Measurements from ENCODE around the gene OSCP1. TPM values are rescaled to one million over a fixed set of nuclear protein-coding genes. Genes with fewer than 3 reads are reported as not detected.

The OSCP1 gene
- total RNA-seq, 2 experiments from 2014 or later = 2.3 to 2.7 TPM

DNA sequence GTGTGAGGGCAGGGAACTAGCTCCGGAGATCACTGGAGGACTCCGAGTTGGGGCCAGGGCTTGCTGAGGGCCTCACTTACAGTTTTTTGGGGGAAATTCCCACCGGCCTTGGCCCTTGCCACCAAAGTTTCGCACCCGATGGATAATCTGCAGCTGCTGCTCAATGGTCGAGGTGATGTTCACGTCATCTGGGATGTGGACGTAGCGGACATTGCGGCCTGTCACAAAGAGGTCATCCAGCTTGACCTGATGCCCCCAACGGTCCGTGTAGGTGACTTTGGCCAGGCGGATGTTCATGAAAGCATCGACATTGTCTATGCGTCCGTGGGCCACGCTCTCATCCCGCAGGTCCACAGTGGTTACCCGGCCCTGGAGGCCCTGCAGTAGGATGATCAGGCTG lies 56.6 kb downstream of the OSCP1 start:
- CTCF ChIA-PET = no interaction called here
- POLR2A ChIA-PET = interaction anchor here (0.6 kb wide), 1 partner anchor 1269 kb away, joined by 5 read pairs; no protein-coding TSS in a partner anchor

DNA sequence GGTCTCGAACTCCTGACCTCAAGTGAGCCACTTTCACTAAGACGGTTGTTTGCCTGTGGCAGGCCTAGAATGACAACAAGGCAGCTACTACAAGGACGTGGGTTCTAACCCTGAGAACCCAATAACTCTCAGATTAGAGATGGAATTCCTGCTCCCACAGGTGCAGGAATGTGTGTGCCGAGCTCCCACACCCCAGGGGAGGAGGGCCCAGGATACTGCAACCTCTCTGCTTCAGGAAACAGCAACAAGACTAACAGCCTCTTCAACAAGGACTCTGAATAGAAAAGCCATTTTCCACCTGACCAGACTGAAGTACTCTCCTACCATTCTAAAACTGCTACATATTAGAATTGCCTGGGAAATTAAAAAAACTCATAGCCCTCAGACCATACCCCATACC lies 57.4 kb downstream of the OSCP1 start:
- CTCF ChIA-PET = no interaction called here
- POLR2A ChIA-PET = interaction anchor here (0.6 kb wide), 1 partner anchor 1268 kb away, joined by 5 read pairs; no protein-coding TSS in a partner anchor

DNA sequence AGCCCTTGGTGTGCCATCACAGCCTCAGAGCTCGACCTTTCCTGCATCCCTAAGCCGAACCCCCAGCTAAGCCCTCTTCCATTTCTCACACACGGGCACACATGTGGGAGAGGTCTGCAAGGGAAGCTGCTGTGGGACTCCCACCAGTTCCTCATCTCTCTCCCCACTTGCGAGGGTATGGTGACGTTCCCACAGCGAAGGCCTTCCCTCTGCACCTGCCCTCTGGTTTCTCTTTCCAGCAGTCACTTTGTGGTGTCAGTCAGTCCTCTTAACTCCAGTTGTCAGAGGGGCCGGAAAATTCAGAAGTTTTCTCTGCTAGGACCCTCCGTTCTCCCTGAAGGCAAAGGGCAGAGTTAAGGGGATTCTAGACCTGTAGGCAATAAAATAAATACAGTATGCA lies 59.0 kb downstream of the OSCP1 start:
- ChIA-PET POLR2A (no interaction called here), CTCF (interaction anchor here (0.6 to 1.3 kb wide), 2 partner anchors 68 to 109 kb away, joined by 3 to 4 read pairs; partner anchors contain the start of gene EVA1B)

DNA sequence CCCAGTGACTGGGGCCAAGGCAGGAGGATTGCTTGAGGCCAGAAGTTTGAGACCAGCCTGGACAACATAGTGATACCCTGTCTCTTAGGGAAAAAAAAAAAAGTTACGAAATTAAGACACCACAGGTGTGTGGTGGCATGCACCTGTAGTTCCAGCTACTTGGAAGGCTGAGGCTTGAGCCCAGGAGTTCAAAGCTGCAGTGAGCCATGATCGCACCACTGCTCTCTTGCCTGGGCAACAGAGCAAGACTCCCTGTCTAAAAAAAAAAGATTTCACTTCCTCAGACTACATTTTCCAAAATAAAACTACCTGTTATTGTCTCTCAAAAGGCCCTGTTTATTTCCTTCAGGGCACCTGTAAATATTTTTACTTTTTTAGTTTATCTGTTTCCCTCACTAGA lies 59.8 kb downstream of the OSCP1 start:
- POLR2A ChIA-PET = no interaction called here
- CTCF ChIA-PET = interaction anchor here (1.3 to 1.6 kb wide), 2 partner anchors 11 to 67 kb away, joined by 4 to 5 read pairs; partner anchors contain the start of gene EVA1B

DNA sequence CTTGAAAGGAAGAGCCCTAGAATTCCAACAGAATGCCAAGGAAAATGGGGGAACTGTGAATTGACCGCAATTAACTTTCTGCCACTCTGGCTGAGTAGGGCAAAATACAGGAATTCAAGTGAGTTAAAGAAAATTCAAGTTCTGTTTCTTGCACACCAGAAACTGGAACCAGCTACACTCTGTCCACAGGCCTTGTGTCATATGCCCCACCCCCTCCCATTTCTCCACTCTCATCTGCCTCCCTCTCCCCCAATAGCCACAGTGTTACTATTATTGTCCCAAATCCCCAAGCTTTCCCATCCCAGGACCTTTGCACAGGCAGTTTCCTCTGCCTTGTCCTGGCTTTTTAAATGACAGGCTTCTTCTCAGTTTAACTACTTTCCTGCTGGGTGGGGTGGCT lies 60.3 kb downstream of the OSCP1 start:
- POLR2A ChIA-PET = no interaction called here
- CTCF ChIA-PET = interaction anchor here (1.3 to 1.6 kb wide), 2 partner anchors 11 to 66 kb away, joined by 4 to 5 read pairs; partner anchors contain the start of gene EVA1B

DNA sequence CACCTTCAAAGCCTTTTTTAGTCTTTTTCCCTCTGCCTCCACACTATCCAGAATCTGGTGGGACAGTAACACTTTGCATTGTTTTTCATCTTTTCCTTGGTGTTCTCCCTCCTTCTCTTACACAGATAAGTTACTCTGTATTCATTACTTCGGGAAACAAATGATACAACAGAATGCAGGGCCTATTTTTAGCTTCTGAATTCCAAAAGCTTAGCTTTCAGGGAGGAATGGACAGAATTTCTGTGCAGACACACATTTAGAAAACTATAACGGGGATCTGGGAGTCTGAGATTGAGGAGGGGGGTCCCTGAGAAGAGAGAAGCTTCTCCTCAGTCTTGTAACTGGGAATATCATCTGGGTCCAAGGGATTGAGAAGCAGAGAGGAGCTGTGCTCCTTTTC lies 61.0 kb downstream of the OSCP1 start:
- CTCF ChIA-PET = interaction anchor here (1.1 to 1.6 kb wide), 3 partner anchors 9 to 20 kb away, joined by 3 to 5 read pairs (median 4); no protein-coding TSS in a partner anchor
- POLR2A ChIA-PET = interaction anchor here (6.1 kb wide), 1 partner anchor 9 kb away, joined by 104 read pairs; the partner anchor contains the start of gene LSM10

DNA sequence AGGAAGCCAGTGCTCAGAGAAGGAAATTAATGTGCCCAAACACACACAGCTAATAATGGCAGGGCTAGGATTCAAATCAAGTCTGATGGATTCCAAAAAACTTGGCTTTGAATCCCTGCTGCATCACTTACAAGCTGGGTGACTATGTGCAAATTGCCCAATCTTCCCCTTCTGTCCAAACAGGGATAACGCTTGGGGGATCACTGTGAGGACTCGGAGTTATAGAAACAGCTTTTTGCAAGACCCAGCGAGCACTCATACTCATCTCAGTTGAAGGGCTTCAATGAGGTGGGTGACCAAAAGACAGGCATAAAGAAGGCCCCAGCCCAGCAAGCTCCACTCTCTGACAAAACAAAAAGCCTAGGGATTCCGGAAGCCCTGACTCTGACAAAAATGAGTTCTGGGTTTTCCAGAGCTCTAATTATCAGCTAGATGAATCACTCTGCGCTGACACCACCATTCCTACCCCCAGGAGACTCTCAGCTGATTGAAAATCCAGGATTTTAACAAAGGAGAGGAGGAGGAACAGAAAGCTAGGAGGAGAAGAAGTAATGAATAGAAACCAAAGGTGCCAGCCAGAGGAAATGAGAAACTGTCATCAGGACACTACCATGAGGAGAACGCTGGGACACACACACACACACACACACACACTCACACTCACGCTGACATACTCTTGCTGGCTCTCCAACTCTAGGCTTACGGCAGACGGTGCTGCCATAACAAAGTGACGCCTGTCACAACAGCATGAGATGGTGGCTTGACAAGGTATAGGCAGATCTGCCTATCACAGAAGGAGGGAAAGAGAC lies 62.9 kb downstream of the OSCP1 start:
- POLR2A ChIA-PET = interaction anchor here (0.6 to 6.1 kb wide), 4 partner anchors 11 to 239 kb away, joined by 3 to 104 read pairs (median 4); partner anchors contain the start of genes LSM10 and THRAP3
- CTCF ChIA-PET = interaction anchor here (0.9 to 2.0 kb wide), 8 partner anchors 10 to 238 kb away, joined by 3 to 16 read pairs (median 4); partner anchors contain the start of genes LSM10 and TRAPPC3

DNA sequence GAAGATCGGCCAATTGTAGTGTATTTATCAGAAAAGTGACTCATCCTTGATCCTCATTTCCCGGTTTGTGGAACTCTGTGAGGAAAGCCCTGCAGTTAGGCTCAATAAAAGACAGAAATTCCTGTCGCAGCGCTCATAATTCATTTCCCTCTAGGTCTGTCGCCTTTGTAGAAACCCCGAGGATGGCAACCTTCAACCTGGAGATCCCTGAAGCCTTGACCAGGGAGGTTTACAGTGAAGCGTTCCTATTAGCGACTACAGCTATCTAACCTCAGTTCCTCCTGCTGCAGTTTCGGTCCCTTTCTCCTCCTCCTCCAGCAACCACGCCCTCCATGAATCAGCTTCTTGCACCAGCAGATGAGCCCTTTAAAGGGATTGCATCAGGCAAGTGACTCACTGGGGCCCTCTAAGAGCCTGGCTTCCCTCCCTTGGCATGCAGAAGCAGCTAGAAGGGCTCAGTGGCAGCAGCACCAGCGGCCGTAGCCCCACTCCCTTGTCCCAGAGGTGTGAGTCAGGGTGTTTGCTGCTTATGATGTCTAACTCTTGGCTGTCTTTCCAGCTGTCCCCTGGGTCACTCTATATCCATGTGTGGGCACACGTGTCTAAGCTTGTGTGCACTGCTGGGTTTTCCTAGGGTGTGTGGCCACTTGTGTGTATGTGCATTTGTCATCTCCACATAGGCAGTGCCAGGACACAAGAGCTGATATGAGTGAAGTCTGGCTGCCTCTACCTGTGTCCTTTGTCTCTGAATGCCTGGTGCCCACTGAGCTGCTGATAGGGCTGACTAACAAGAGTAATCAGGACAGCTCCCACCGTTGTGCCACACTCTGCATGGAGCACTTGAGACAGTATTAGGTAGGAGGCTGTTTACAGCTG lies 63.7 kb downstream of the OSCP1 start:
- ChIA-PET CTCF (interaction anchor here (0.6 to 2.0 kb wide), 9 partner anchors 11 to 237 kb away, joined by 3 to 16 read pairs (median 4); partner anchors contain the start of genes LSM10 and TRAPPC3), POLR2A (interaction anchor here (0.6 to 6.1 kb wide), 6 partner anchors 12 to 238 kb away, joined by 3 to 104 read pairs (median 4); partner anchors contain the start of genes LSM10, SH3D21 and THRAP3)

DNA sequence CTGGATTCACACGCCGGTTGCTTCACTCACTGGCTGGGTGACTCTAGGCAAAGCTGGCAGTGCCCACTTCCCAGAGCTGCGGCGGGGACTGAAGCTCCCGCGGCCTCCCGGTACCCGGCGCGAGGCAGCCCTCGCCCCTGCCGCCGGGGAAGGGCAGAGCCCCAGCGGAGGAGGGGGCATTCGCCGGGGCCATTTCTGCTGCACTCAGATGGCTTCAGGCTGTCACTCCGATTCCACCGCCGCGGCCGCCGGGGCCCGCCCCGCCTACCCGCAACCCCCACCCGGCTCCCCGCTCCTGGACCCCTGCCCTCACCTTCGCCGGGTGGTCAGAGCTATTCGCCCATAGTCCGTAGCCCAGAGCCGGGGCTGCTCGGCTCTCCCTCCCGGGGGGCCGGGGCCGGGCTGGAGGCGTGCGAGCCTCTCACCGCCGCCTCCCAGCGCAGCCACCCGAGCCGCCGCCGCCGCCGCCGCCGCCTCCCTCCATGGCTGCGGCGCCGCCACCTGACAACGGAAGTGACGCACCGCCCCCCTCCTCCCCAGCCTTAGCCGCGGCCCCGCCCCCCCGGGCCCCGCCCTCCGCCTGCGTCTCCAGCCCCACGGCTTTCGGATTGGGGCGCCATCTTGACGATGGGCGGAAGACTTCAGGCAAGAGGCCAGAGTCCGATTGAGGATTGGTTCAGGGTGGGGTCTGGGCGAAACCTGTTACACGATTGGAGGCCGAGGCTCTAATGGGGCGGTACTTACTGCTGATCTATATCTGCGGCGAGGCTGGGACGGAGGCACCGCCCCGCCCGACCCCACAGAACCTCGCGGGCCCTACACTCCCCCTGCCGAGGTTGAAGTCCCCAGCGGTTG lies 64.6 kb downstream of the OSCP1 start, which contains the start of gene STK40:
STK40 (minus strand) TSS at position 515 of the 855 bp plus-strand sequence. CDS start 24,592 bp downstream, outside the sequence.
- ChIA-PET CTCF (interaction anchor here (0.8 to 2.0 kb wide), 6 partner anchors 11 to 236 kb away, joined by 3 to 16 read pairs (median 5); partner anchors contain the start of genes LSM10 and TRAPPC3), POLR2A (interaction anchor here (0.6 to 6.1 kb wide), 6 partner anchors 13 to 1094 kb away, joined by 3 to 104 read pairs (median 4); partner anchors contain the start of genes LSM10 and SH3D21)

DNA sequence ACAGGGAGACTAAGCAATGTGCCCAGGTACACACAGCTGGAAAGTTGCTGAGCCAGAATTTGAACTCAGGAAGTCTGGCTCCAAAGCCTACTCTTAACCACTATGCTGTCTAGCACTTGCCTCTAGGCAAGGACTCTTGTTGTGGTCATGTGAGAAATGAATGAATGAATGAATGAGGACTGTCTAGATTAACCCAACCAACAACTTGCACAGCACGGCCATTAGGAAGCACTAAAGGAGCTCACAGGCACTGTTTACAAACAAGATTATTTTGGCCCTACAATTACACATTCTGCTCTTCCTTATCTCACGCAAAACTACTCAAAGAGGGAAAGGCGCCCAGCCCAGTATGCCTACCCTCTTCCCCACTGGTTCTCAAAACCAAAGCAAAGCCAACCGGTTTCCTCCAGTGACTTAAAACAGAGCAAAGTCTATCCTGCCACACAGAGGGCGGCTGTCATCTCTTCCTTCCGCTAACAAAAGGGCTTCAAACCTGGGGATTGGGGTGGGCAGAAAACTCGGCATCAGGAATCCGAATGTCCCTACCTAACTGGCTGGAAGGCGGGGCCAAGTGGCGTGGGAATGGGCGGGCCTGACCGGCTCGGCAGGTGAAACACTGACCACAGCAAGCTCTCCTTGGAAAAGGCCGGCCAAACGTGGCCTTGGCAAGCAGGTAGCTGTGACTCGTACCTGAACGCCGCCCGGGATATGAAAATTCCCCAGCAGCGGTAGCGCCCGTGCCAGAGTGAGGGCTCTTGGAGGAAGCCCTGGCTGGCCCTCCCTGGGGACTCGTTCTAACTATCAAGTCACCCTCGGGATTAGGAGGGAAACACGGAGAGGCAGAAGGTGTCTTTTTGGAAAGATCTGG lies 65.5 kb downstream of the OSCP1 start:
- ChIA-PET CTCF (interaction anchor here (0.8 to 2.1 kb wide), 7 partner anchors 16 to 236 kb away, joined by 3 to 8 read pairs (median 4); partner anchors contain the start of gene TRAPPC3), POLR2A (interaction anchor here (0.9 to 6.1 kb wide), 2 partner anchors 14 to 1095 kb away, joined by 4 to 104 read pairs; partner anchors contain the start of gene LSM10)

DNA sequence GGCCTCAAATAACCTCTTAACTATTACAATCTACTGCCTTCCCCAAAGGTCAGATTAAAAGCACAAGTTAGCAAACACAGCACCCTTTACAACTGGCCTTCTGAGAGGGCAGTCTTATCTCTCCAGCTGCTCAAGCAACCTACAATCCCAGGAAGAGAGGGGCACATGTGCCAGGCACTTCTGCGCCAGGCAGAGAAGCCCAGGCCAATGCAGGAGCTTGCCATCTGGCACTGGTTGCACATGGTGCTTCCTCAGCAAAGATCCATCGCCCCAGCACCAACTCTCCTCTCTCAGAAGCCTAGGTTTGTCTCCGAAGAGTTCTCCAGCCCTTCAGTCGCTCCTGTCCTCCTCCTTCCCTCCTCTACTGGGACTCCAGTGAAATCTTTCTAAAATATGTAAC lies 67.0 kb downstream of the OSCP1 start:
- POLR2A ChIA-PET = no interaction called here
- CTCF ChIA-PET = interaction anchor here (1.2 to 2.1 kb wide), 4 partner anchors 15 to 234 kb away, joined by 3 to 8 read pairs (median 4); partner anchors contain the start of gene TRAPPC3

DNA sequence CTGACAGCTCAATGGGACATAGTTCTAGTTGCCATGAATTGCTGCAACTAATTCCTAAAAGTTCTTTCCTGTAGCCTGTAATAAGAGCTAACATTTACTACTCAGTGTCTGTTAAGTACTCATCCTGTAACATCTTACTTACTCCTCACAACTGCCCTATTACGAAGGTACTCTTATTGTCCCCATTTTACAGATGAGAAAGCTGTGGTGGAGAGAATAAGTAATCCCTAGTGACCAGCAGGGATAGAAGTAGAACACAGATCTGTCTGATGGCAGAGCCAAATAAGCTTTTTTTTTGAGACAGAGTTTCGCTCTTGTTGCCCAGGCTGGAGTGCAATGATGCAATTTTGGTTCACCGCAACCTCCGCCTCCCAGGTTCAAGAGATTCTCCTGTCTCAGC lies 67.6 kb downstream of the OSCP1 start:
- ChIA-PET POLR2A (interaction anchor here (0.6 kb wide), 1 partner anchor 14 kb away, joined by 3 read pairs; no protein-coding TSS in a partner anchor), CTCF (interaction anchor here (1.2 to 3.2 kb wide), 3 partner anchors 14 to 222 kb away, joined by 3 to 8 read pairs (median 3); no protein-coding TSS in a partner anchor)

DNA sequence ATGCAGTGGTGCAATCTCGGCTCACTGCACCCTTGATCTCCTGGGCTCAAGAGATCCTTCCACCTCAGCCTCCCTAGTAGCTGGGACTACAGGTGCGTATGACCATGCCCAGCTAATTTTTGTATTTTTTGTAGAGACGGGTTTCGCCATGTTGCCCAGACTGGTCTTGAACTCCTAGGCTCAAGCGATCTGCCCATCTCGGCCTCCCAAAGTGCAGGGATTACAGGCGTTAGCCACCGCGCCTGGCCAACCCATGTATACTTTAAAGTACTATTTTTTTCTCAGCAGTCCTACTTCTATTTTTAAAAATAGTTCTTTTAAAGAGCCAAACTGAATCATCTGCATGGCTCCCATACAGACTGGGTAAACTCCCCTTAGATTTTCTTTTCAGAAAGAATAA lies 68.0 kb downstream of the OSCP1 start:
- CTCF ChIA-PET = interaction anchor here (1.2 to 3.2 kb wide), 2 partner anchors 14 to 221 kb away, joined by 3 to 8 read pairs; no protein-coding TSS in a partner anchor
- POLR2A ChIA-PET = interaction anchor here (0.6 kb wide), 1 partner anchor 14 kb away, joined by 3 read pairs; no protein-coding TSS in a partner anchor

DNA sequence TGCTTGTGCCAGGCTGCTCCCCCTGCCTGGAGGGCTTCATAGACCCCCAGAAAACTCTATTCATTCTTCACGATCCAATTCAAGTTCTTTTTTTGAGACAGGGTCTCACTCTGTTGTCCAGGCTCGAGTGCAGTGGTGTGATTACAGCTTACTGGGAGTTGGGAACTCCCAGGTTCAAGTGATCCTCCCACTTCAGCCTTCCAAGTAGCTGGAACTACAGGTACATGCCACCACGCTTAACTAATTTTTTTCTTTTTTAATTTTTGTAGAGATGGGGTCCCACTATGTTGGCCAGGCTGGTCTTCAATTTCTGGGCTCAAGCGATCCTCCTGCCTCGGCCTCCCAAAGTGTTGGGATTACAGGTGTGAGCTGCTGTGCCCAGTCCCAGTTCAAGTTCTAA lies 68.8 kb downstream of the OSCP1 start:
- ChIA-PET POLR2A (no interaction called here), CTCF (interaction anchor here (3.2 kb wide), 1 partner anchor 13 kb away, joined by 8 read pairs; no protein-coding TSS in a partner anchor)

DNA sequence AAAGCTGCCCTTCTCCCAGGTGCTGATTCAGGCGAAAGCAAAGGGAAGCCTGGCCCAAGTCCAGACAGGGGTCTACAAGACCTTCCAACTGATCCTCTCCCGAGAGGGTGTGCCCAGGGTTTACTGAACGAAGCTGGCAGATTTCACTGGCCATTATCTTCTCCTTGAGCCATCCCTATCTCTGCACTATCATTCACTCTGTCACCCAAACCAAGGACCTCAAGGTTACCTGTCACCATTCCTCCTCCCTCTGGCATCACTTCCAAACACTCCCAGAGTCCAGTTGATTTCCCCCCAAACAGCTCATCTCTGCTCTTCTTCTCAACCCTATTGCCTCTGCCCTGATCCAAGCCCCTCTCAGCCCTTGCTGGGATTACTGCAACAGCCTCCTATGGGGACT lies 69.5 kb downstream of the OSCP1 start:
- CTCF ChIA-PET = interaction anchor here (3.2 kb wide), 1 partner anchor 12 kb away, joined by 8 read pairs; no protein-coding TSS in a partner anchor
- POLR2A ChIA-PET = no interaction called here

DNA sequence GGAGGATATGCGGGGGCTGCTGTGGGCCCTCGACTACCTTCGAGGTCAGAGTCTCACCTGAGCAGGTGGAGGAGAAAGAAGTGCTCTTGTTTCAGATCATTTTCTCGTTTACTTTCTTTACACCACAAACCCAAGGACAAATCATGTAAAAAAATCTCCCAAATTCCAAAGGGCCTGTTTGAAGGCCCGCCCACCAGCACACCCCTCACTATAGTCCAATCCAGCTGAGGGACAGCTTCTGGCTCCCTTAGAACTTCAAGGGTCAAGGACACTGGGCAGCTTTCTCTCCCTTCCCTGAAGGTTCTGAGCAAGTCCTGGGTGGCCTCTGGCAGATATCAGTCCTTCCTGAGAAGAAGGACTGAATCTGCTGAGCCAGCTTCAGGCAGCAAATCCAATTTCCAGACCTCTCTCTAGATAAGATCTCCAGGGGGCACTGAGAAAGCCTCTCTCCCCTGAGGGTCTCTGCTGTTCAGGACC lies 70.1 kb downstream of the OSCP1 start:
- ChIA-PET CTCF (interaction anchor here (3.2 kb wide), 1 partner anchor 12 kb away, joined by 8 read pairs; no protein-coding TSS in a partner anchor), POLR2A (no interaction called here)
